ENCODE measurements around the gene VSTM1.
"Not testable (repeated sequence)": the region's sequence is repeated elsewhere in the genome, so short reads cannot be mapped to it uniquely, and the experiment has no call there.

VSTM1 gene

GRCh38 chr19:54099190-54099902, 35.6 kb upstream of the VSTM1 start:
- H3K4me2 ChIP-seq (ENCODE audit: low read length), result no peak overlapping the region
- H3K4me3 ChIP-seq (ENCODE audit: low read length), result no peak overlapping the region
- no peak overlapping the region for H3K9ac ChIP-seq (ENCODE audit: low read depth, low read length)
- no peaks in the 10 kb centered on the region for H3K27me3 ChIP-seq (ENCODE audit: control insufficient read depth, insufficient read depth, low read length)
- no peaks in the 10 kb centered on the region for H3K36me3 ChIP-seq (ENCODE audit: insufficient read depth, low read length)
- peaks cover 16% of the 10 kb centered on the region for H3K4me1 ChIP-seq (ENCODE audit: control insufficient read depth, insufficient read depth, low read length)
- H3K9me3 ChIP-seq (replicated peaks; ENCODE audit: low read length), result no peaks in the 10 kb centered on the region

- H3K9me3 ChIP-seq (replicated peaks; ENCODE audit: low read length), result no peaks in the 10 kb centered on the region
- H3K4me2 ChIP-seq (ENCODE audit: low read length), result peak overlapping the region; percentile 85
- peak overlapping the region; percentile 68 for H3K4me3 ChIP-seq (ENCODE audit: low read length)
- peak overlapping the region; percentile 62 for H3K9ac ChIP-seq (ENCODE audit: low read depth, low read length)
- no peaks in the 10 kb centered on the region for H3K27me3 ChIP-seq (ENCODE audit: control insufficient read depth, insufficient read depth, low read length)
- peaks cover 12% of the 10 kb centered on the region for H3K4me1 ChIP-seq (ENCODE audit: control insufficient read depth, insufficient read depth, low read length)
- H3K36me3 ChIP-seq (ENCODE audit: insufficient read depth, low read length), result no peaks in the 10 kb centered on the region
These were observed 33.0 kb upstream of the VSTM1 start for GRCh38 chr19:54096617-54097106.

- H3K4me1 ChIP-seq (ENCODE audit: control insufficient read depth, insufficient read depth, low read length), result peaks cover 12% of the 10 kb centered on the region
- H3K4me2 ChIP-seq (ENCODE audit: low read length), result peak overlapping the region; percentile 85
- not testable (repeated sequence) for H3K27me3 ChIP-seq (ENCODE audit: control insufficient read depth, insufficient read depth, low read length); H3K9me3 ChIP-seq (replicated peaks; ENCODE audit: low read length); H3K36me3 ChIP-seq (ENCODE audit: insufficient read depth, low read length)
- peak overlapping the region; percentile 68 for H3K4me3 ChIP-seq (ENCODE audit: low read length)
- peak overlapping the region; percentile 47 for H3K9ac ChIP-seq (ENCODE audit: low read depth, low read length)
These were observed 32.3 kb upstream of the VSTM1 start for GRCh38 chr19:54095859-54096616.

GRCh38 chr19:54095136-54095858, 31.6 kb upstream of the VSTM1 start:
- peaks cover 12% of the 10 kb centered on the region for H3K4me1 ChIP-seq (ENCODE audit: control insufficient read depth, insufficient read depth, low read length)
- H3K9ac ChIP-seq (ENCODE audit: low read depth, low read length), result peak overlapping the region; percentile 47
- peak overlapping the region; percentile 62 for H3K4me3 ChIP-seq (ENCODE audit: low read length)
- no peaks in the 10 kb centered on the region for H3K27me3 ChIP-seq (ENCODE audit: control insufficient read depth, insufficient read depth, low read length)
- H3K4me2 ChIP-seq (ENCODE audit: low read length), result peak overlapping the region; percentile 85
- no peaks in the 10 kb centered on the region for H3K9me3 ChIP-seq (replicated peaks; ENCODE audit: low read length)
- H3K36me3 ChIP-seq (ENCODE audit: insufficient read depth, low read length), result no peaks in the 10 kb centered on the region

- H3K4me2 ChIP-seq (ENCODE audit: low read length), result no peak overlapping the region
- H3K9ac ChIP-seq (ENCODE audit: low read depth, low read length), result no peak overlapping the region
- H3K4me3 ChIP-seq (ENCODE audit: low read length), result no peak overlapping the region
- peaks cover 12% of the 10 kb centered on the region for H3K4me1 ChIP-seq (ENCODE audit: control insufficient read depth, insufficient read depth, low read length)
- H3K27me3 ChIP-seq (ENCODE audit: control insufficient read depth, insufficient read depth, low read length), result no peaks in the 10 kb centered on the region
- H3K9me3 ChIP-seq (replicated peaks; ENCODE audit: low read length), result no peaks in the 10 kb centered on the region
- no peaks in the 10 kb centered on the region for H3K36me3 ChIP-seq (ENCODE audit: insufficient read depth, low read length)
These were observed 30.8 kb upstream of the VSTM1 start for GRCh38 chr19:54094426-54095000.

GRCh38 chr19:54084410-54084809, 20.7 kb upstream of the VSTM1 start:
- peaks cover 7% of the 10 kb centered on the region for H3K9me3 ChIP-seq (replicated peaks; ENCODE audit: low read length)
- H3K27me3 ChIP-seq (ENCODE audit: control insufficient read depth, insufficient read depth, low read length), result no peaks in the 10 kb centered on the region
- H3K4me1 ChIP-seq (ENCODE audit: control insufficient read depth, insufficient read depth, low read length), result no peaks in the 10 kb centered on the region
- no peak overlapping the region for H3K4me2 ChIP-seq (ENCODE audit: low read length)
- no peaks in the 10 kb centered on the region for H3K36me3 ChIP-seq (ENCODE audit: insufficient read depth, low read length)
- no peak overlapping the region for H3K9ac ChIP-seq (ENCODE audit: low read depth, low read length)
- H3K4me3 ChIP-seq (ENCODE audit: low read length), result no peak overlapping the region

GRCh38 chr19:54081032-54081431, 17.3 kb upstream of the VSTM1 start, which contains the start of gene TARM1:
TSS of gene TARM1 (minus strand) at chr19:54081365. CDS start at chr19:54081340, 25 bp downstream.
- no peaks in the 10 kb centered on the region for H3K4me1 ChIP-seq (ENCODE audit: control insufficient read depth, insufficient read depth, low read length)
- H3K4me3 ChIP-seq (ENCODE audit: low read length), result no peak within 1 kb of the TSS
- no peak within 1 kb of the TSS for H3K9ac ChIP-seq (ENCODE audit: low read depth, low read length)

GRCh38 chr19:54077334-54077733, 13.6 kb upstream of the VSTM1 start:
- Histone ChIP-seq H3K27me3 (ENCODE audit: control insufficient read depth, insufficient read depth, low read length) (no peaks in the 10 kb centered on the region), H3K4me2 (ENCODE audit: low read length) (no peak overlapping the region), H3K36me3 (ENCODE audit: insufficient read depth, low read length) (no peaks in the 10 kb centered on the region), H3K9me3 (replicated peaks; ENCODE audit: low read length) (peaks cover 7% of the 10 kb centered on the region), H3K9ac (ENCODE audit: low read depth, low read length) (no peak overlapping the region), H3K4me3 (ENCODE audit: low read length) (no peak overlapping the region), H3K4me1 (ENCODE audit: control insufficient read depth, insufficient read depth, low read length) (no peaks in the 10 kb centered on the region)

More at GRCh38 chr19:54081032-54081431, 17.3 kb upstream of the VSTM1 start, which contains the start of gene TARM1:
- Histone ChIP-seq H3K36me3 (ENCODE audit: insufficient read depth, low read length) (no peaks in the 10 kb centered on the region), H3K4me2 (ENCODE audit: low read length) (no peak within 1 kb of the TSS), H3K27me3 (ENCODE audit: control insufficient read depth, insufficient read depth, low read length) (no peaks in the 10 kb centered on the region), H3K9me3 (replicated peaks; ENCODE audit: low read length) (peaks cover 7% of the 10 kb centered on the region)

GRCh38 chr19:54074851-54075250, 11.2 kb upstream of the VSTM1 start:
- no peaks in the 10 kb centered on the region for H3K9me3 ChIP-seq (replicated peaks; ENCODE audit: low read length)
- H3K4me3 ChIP-seq (ENCODE audit: low read length), result no peak overlapping the region
- H3K9ac ChIP-seq (ENCODE audit: low read depth, low read length), result no peak overlapping the region

GRCh38 chr19:54073829-54074228, 10.1 kb upstream of the VSTM1 start:
- no peaks in the 10 kb centered on the region for H3K4me1 ChIP-seq (ENCODE audit: control insufficient read depth, insufficient read depth, low read length)
- H3K9ac ChIP-seq (ENCODE audit: low read depth, low read length), result no peak overlapping the region
- H3K27me3 ChIP-seq (ENCODE audit: control insufficient read depth, insufficient read depth, low read length), result no peaks in the 10 kb centered on the region
- no peaks in the 10 kb centered on the region for H3K9me3 ChIP-seq (replicated peaks; ENCODE audit: low read length)
- H3K36me3 ChIP-seq (ENCODE audit: insufficient read depth, low read length), result no peaks in the 10 kb centered on the region
- H3K4me2 ChIP-seq (ENCODE audit: low read length), result no peak overlapping the region
- H3K4me3 ChIP-seq (ENCODE audit: low read length), result no peak overlapping the region

More at GRCh38 chr19:54074851-54075250, 11.2 kb upstream of the VSTM1 start:
- no peak overlapping the region for H3K4me2 ChIP-seq (ENCODE audit: low read length)
- no peaks in the 10 kb centered on the region for H3K36me3 ChIP-seq (ENCODE audit: insufficient read depth, low read length)
- H3K27me3 ChIP-seq (ENCODE audit: control insufficient read depth, insufficient read depth, low read length), result no peaks in the 10 kb centered on the region
- H3K4me1 ChIP-seq (ENCODE audit: control insufficient read depth, insufficient read depth, low read length), result no peaks in the 10 kb centered on the region

- H3K4me2 ChIP-seq (ENCODE audit: low read length), result no peak overlapping the region
- no peaks in the 10 kb centered on the region for H3K36me3 ChIP-seq (ENCODE audit: insufficient read depth, low read length)
- no peaks in the 10 kb centered on the region for H3K4me1 ChIP-seq (ENCODE audit: control insufficient read depth, insufficient read depth, low read length)
- no peak overlapping the region for H3K9ac ChIP-seq (ENCODE audit: low read depth, low read length)
- H3K9me3 ChIP-seq (replicated peaks; ENCODE audit: low read length), result no peaks in the 10 kb centered on the region
- no peaks in the 10 kb centered on the region for H3K27me3 ChIP-seq (ENCODE audit: control insufficient read depth, insufficient read depth, low read length)
- no peak overlapping the region for H3K4me3 ChIP-seq (ENCODE audit: low read length)
These were observed 5.8 kb upstream of the VSTM1 start for GRCh38 chr19:54069470-54069869.
